Measurements from ENCODE around the gene PANX2. TPM values are rescaled to one million over a fixed set of nuclear protein-coding genes. Genes with fewer than 3 reads are reported as not detected.
A peak's percentile ranks its signal among the peaks of the same experiment; 100 is the strongest.

The PANX2 gene
- total and polyA plus RNA-seq, 2 of the 13 experiments (the other 11 are each of a cell fraction or from before 2014, with no cell fraction given), result 0.15 to 1.1 TPM

- TF ChIP-seq ARNT2 (CRISPR knock-in tag; IDR thresholded peaks at IDR 0.05; ENCODE audit: low read depth), result no peak; the same call in 1 of the 2 replicates
- TF ChIP-seq ARID2 (CRISPR knock-in tag; IDR thresholded peaks at IDR 0.05; ENCODE audit: borderline replicate concordance), result no peak
- no peak for TF ChIP-seq ZBTB44 (CRISPR knock-in tag; IDR thresholded peaks at IDR 0.05)
- TF ChIP-seq, protein P1, sequence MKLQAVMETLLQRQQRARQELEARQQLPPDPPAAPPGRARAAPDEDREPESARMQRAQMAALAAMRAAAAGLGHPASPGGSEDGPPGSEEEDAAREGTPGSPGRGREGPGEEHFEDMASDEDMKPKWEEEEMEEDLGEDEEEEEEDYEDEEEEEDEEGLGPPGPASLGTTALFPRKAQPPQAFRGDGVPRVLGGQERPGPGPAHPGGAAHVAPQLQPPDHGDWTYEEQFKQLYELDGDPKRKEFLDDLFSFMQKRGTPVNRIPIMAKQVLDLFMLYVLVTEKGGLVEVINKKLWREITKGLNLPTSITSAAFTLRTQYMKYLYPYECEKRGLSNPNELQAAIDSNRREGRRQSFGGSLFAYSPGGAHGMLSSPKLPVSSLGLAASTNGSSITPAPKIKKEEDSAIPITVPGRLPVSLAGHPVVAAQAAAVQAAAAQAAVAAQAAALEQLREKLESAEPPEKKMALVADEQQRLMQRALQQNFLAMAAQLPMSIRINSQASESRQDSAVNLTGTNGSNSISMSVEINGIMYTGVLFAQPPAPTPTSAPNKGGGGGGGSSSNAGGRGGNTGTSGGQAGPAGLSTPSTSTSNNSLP (IDR thresholded peaks at IDR 0.05; ENCODE audit: low read depth, low read length), result no peak
- TF ChIP-seq ETV6 (CRISPR knock-in tag; conservative IDR thresholded peaks at IDR 0.05), result no peak
- TF ChIP-seq ZNF883 (CRISPR knock-in tag; IDR thresholded peaks at IDR 0.05; ENCODE audit: not compliant biosample characterization), result peak; percentile 3
- TF ChIP-seq ZNF253 (CRISPR knock-in tag; IDR thresholded peaks at IDR 0.05; ENCODE audit: borderline replicate concordance), result no peak
- TF ChIP-seq ZNF318 (CRISPR knock-in tag; IDR thresholded peaks at IDR 0.05), result no peak
- no peak for TF ChIP-seq ARNT (IDR thresholded peaks at IDR 0.05)
- TF ChIP-seq KLF16 (CRISPR knock-in tag; IDR thresholded peaks at IDR 0.05), result peak in 1 of 2 experiments; percentile 34; a peak in 1 of 4 replicates
- TF ChIP-seq MIER2 (CRISPR knock-in tag; IDR thresholded peaks at IDR 0.05), result no peak
- no peak for TF ChIP-seq ZNF337 (CRISPR knock-in tag; IDR thresholded peaks at IDR 0.05; ENCODE audit: borderline replicate concordance, low read depth)
- TF ChIP-seq TRAFD1 (CRISPR knock-in tag; IDR thresholded peaks at IDR 0.05; ENCODE audit: borderline replicate concordance), result no peak
- TF ChIP-seq ZNF414 (CRISPR knock-in tag; IDR thresholded peaks at IDR 0.05), result peak; percentile 35; the same call in 1 of the 2 replicates
These were observed 24.7 kb upstream of the PANX2 start (continued) for GRCh38 chr22:50145721-50146438.

Data from HepG2 (cell line).